KOPT-K1 (cell line): ENCODE results near the gene LSM3.

ENCODE experiments used
- H3K27ac ChIP-seq: fragments of 200-600 bp; sonication (generic); 2 replicates; pipeline ENCODE4 v1.5.1; 2016; ENCODE audit warnings: antibody characterized with exemption, mild to moderate bottlenecking, low read depth, low read length; ENCODE audit not compliant: poor library complexity, severe bottlenecking
- H3K36me3 ChIP-seq: fragments of 200-600 bp; sonication (generic); 2 replicates; pipeline ENCODE4 v1.5.1; 2017; ENCODE audit warnings: antibody characterized with exemption, mild to moderate bottlenecking, low read length, moderate library complexity; ENCODE audit not compliant: insufficient read depth
- H3K9me3 ChIP-seq: fragments of 200-600 bp; sonication (generic); 2 replicates; pipeline ENCODE4 v1.5.1; 2017; ENCODE audit warnings: antibody characterized with exemption, low read length, mild to moderate bottlenecking; ENCODE audit not compliant: insufficient read depth, poor library complexity, severe bottlenecking

Gene LSM3

DNA sequence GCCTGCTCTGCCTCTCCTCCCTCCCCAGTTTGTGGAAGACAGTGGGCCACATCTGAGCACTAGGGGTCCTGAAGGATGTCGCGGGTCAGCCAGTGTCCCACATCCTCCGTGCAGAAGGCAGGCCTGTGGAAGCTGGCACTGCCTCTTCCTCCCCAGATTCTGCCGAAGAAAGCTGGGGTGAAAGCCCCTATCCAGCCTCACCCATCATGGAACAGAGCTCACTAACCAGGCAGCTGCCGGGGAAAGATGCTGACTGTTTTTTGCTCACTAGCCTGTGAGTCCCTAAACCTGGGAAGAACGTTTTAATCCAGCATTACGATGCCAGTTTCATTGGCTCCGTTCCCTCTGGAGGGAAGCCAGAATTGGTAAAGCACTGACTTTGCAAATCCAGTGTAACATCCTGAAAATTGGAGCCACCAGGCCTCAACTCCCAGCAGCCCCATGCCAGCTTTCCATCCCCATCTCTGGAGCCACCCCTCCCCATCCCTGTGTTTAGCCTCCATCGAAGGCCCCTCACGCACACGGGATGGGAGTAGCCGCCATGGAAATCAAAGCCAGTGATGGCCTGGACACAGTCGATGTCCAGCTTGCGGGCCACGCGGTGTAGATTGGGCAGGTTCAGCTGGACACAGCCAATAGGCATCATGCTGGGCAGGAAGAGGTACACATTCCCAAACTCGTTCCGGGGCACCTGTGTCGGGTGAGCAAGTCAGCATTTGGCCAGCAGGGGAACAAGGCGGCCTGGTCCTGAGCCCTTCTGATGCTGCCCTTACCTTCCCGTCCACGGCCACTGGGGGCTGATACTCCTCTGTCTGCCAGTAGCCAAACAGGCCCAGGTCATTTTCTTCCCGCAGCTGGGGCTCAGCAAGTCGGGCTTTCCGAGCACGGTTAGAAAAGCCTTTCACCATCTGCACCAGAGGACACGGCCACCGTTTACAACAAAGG lies 30.3 kb upstream of the LSM3 start:
- H3K27ac ChIP-seq = no peak overlapping the region
- peaks cover 46% of the 10 kb centered on the region for H3K36me3 ChIP-seq
- H3K9me3 ChIP-seq = no peaks in the 10 kb centered on the region

DNA sequence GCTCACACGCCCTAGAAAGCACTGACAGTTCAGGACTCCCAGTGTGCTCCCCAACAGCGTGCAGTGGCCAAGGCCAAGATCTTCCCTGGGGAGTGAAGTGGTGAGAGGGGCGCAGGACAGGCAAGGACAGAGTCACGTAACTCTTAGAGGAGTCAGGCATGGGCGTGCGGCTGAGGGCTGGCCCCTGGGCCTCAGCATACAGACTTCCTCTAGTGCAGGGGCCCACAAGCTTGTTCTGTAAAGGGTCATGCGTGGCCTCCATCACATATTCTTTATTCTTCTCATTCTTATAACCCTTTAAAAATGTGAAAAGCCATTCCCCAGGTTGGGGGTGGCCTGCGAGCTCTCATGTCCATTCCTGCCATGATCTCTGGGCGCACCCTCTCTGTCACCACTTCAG lies 28.5 kb upstream of the LSM3 start:
- no peak overlapping the region for H3K27ac ChIP-seq
- H3K36me3 ChIP-seq = peaks cover 57% of the 10 kb centered on the region
- no peaks in the 10 kb centered on the region for H3K9me3 ChIP-seq

DNA sequence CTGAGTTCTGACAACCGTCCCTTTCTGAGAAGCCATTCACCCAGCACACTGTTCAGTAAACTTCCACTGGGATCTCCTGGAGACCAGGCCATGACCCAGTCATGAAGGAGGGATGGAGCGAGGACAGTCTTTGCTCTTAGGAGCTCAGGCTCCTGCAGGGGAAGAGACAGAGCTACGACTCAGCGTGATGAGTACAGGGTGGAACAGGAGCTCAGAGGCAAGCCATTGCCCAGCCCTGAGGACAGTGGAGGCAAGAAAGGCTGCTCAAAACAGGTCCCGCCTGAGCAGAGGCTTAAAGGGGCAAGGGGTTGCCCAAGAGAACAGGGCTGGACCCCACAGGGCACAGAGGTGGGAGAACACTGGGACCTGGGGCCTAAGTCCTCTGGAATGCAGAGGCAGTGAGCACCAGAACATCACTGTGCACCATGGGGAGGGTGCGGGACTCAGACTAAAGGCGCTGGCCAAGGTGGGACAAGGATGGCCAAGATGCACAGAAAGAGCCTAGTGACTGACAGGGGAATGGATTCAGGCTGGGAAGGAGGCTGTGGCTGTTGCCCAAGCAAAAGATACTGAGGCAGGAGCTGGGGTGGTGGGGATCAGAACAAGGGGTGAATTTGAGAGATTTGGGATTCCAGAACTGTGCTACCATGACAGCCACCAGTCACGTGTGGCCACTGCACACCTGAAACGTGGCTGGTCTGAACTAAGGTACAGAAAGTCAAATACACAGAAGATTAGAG lies 28.0 kb upstream of the LSM3 start:
- Histone ChIP-seq H3K36me3 (peaks cover 51% of the 10 kb centered on the region), H3K27ac (no peak overlapping the region)

DNA sequence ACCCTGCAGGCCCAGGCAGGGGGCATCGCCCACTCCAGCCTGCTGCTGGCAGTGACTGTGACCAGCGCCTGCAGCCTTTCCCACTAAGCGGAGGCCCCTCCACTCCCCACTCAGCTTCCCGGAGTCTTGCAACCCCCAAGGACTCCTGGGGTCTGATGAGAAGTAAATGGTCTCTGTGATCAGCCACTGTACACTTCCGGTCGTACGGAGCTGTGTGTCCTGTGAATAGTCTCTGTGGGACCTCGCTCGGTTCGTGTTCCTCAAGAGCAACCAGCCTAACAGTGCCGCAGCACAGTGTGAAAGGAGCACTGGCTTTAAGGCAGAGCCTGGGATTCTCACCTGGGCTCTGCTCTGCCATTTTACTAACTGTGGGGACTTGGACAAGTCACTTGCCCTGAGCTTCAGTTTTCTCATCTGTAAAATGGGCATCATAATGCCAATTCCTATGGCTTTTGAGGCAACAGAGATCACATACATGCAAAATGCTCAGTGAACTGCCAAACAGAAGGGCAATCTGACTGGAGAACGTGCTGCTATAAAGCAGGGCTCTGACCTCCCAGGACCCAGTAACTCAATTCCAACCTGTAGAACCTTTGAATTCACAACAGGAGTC lies 27.0 kb upstream of the LSM3 start:
- H3K27ac ChIP-seq = no peak overlapping the region
- H3K9me3 ChIP-seq = no peaks in the 10 kb centered on the region
- H3K36me3 ChIP-seq = peaks cover 49% of the 10 kb centered on the region

More for the DNA sequence above, 28.0 kb upstream of the LSM3 start:
- H3K9me3 ChIP-seq = no peaks in the 10 kb centered on the region

DNA sequence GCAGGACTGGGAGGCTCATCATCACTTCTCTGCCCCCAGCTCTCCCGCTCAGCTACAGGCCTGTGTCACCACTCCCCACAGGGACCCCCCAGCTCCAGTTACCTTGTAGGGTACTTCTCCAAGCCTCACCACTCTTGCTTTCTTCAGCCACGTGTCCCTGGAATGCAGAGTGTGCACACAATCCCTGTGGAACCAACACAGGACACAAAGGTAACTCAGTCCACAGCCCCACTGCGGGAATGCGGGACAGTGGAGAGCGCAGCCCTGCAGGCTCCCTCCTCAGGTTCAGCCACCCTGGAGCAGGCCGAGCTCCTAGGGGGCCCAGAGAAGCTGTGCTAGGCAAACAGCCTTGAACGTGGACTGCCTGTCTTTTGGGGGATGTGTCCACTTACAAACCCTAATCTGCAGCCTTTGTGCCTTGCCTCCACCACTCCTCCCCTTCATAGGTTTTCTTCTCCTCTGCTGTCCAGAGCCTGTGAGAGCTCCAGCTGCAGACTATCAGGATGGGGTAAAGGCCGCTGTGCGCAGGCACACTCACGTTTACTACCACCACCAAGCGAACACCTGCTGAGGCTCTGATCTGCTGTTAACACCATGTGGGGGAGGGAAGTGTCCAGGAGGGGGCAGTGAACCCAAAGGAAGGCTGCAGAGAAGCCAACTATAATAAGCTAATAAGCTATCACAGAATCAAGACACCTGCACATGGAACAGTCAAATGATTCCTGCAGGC lies 26.2 kb upstream of the LSM3 start:
- H3K9me3 ChIP-seq = no peaks in the 10 kb centered on the region
- no peak overlapping the region for H3K27ac ChIP-seq
- peaks cover 49% of the 10 kb centered on the region for H3K36me3 ChIP-seq

DNA sequence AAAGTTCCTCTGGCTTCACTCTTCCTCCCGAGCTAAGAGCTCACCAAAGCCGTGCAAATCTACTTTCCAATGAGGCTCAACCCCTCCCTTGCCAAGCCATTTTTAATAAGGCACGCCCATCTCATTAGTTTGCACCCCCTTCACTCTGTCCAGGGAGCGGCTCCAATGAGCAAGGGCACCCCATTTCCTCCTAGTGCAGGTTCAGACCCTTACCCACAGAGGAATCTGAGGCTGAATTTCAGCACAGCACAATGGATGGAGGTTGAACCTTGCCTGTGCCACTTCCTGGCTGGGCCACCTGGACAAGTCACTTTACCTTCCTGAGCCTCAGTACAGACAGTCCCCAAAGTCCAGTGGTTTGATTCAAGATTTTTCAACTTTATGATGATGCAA lies 25.7 kb upstream of the LSM3 start:
- Histone ChIP-seq H3K9me3 (no peaks in the 10 kb centered on the region), H3K27ac (no peak overlapping the region), H3K36me3 (peaks cover 53% of the 10 kb centered on the region)

DNA sequence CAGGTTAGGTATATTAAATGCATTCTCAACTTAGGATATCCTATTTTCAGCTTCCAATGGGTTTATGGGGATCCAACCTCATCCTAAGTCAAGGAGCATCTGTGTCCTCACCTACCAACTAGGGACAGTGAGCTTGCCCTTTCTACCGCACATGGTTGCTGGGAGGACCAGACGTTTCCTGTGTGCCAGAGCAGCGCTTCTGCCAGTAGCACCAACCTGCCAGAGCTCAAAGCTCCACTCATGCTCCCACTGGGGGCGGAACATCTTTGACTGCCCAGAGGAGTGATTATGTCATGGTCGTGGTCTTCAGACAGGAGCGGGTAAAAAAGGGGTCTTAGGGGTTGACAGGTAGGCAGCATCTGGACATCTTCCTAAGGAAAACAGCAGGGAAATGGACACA lies 25.0 kb upstream of the LSM3 start:
- H3K9me3 ChIP-seq = no peaks in the 10 kb centered on the region
- no peak overlapping the region for H3K27ac ChIP-seq
- H3K36me3 ChIP-seq = peaks cover 60% of the 10 kb centered on the region

DNA sequence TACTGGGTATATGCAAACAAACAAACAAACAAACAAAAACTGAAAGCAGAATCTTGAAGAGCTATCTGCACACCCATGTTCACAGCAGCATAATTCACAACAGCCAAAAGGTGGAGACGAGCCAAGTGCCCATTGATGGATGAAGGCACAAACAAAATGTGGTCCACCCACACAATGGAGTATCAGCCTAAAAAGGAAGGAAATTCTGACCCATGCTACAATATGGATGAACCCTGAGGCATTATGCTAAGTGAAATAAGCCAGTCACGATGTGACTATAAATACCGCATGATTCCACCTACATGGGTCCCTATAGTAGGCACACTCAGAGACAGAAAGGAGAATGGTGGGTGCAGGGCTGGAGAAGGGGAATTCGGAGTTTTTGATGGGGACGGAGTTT lies 24.3 kb upstream of the LSM3 start:
- Histone ChIP-seq H3K27ac (no peak overlapping the region), H3K36me3 (peaks cover 67% of the 10 kb centered on the region), H3K9me3 (no peaks in the 10 kb centered on the region)

DNA sequence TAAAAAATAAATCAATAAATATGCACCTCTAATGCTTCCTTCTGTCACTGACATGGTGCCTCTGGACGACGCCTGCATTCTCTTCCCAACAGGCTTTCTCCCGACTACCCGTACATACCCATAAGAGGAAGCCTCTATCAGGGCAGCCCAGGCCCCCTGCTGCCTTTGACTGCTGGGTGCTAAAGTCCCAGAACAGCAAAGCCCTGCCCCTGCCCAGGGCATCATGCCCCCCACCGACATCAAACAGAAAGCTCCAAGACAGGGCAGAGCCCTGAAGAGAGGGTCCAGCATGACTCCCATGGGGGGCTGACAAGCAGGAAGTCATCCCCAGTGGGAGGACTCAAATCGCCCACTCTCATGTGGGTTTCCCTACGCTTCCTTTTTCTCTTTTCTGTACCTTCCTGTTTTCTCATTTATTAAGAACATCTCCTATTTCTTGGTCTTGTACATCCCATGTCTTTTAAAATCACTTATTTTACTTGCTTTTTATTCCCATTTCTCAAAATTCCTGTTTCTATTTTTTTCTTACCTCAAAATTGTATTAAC lies 23.6 kb upstream of the LSM3 start:
- no peak overlapping the region for H3K27ac ChIP-seq
- no peaks in the 10 kb centered on the region for H3K9me3 ChIP-seq
- peaks cover 68% of the 10 kb centered on the region for H3K36me3 ChIP-seq

DNA sequence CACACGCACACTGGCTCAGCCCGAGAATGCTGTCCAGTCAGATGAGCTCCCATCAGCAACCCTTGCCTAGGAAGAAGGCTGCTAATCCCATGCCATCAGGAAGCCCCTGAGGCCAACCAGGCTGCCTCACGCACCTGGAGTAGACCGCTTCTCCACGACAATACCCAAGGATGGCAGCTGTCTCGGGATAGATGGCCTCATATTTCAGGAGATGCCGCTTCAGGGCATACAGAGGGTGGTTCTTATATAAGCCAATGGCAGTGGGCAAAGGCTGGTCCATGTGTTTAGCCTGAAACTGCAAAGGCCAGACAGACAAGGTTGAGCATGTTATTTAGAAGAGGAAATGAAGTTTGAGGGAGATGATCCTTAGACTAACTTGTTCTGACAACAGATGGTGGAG lies 22.4 kb upstream of the LSM3 start:
- Histone ChIP-seq H3K27ac (no peak overlapping the region), H3K9me3 (peaks cover 7% of the 10 kb centered on the region), H3K36me3 (peaks cover 76% of the 10 kb centered on the region)

DNA sequence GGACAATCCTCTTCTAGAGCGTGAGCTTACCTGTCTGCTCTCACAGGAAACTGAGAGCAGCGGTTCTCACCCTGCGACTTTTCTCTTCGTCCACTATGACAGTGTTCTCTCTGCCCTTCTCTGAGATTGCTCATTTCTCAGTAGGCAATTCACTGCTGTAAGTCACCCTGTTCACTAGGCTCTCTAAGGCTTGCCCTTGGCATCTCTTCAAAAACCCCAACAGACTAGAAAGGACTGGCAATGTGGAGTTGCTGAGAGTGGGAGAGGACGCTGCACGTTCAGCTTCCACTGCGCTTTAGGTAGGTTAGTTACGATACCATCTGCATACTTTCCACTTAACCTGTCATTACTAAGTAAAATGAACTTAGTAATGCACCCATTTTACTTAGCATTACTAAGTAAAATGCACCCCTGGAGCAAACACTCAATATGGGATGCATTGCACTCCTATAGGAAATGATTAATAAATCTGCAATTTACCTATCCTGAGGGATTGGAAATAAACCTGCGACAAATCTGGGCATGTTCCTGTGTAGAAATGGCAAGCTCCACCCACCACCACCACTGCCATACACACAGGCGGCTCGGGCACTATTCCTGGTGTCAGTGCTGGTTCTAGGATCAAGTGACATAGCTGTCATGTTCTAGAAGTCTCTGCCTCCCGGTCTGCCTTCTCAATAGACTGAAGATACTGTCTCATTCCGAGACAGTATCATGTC lies 21.6 kb upstream of the LSM3 start:
- Histone ChIP-seq H3K36me3 (peaks cover 77% of the 10 kb centered on the region), H3K9me3 (peaks cover 15% of the 10 kb centered on the region), H3K27ac (no peak overlapping the region)

DNA sequence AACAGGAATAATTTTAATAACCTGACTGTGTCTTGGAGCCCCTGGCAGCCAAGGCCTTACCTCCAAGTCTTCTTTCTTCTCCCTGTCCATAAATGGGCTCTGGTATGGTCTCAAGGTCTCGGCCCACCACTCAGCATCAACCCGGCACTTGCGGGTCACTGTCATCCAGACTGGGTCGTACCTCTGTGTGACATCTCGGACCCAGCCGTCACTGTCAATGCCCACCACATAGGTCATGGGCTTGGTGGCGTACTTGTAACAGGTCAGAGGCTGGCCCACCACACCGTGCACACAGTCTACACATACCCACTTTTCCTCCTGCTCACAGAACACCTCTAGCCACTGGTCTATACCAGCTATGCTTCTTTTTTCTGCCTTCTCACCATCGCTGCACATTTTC lies 20.7 kb upstream of the LSM3 start:
- peaks cover 20% of the 10 kb centered on the region for H3K9me3 ChIP-seq
- H3K27ac ChIP-seq = no peak overlapping the region
- peaks cover 81% of the 10 kb centered on the region for H3K36me3 ChIP-seq

DNA sequence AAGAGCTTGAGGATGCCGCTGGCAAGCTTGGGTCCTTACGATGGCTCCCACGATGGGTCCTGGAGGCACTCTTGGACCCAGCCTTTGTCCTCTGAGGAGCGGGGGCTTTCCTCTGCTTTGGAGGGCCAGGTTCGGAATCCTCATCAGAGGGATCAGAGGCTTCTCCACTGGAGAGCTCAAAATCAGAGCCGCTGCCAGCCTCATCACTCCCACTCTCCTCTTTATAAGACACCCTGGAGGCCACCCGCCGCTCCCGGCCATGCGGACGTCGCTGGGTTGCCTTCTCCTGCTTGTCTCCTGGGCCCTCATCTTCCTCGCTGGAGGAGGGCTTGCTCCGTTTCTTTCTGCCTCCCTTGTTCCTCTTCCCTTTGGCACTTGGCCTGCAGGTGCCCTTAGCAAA lies 20.2 kb upstream of the LSM3 start:
- H3K27ac ChIP-seq = no peak overlapping the region
- peaks cover 20% of the 10 kb centered on the region for H3K9me3 ChIP-seq
- peaks cover 82% of the 10 kb centered on the region for H3K36me3 ChIP-seq

DNA sequence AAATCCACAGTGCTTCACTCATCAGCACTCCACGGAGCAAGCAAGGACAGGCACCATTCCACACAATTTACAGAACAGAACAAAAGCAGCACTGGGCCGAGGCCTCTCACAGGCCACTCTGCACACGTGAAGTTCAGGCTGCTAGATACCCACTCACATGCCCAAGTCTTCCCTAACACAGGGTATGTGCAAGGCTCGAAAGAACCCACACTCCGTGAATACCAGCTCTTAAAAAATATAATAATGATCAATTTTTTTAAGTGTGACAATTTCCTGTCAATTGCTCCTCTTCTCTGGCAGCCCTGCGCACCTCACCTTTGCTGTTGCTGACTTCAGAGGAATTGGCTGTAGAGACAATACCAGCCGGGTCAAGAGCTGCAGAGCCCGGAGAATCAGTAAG lies 19.2 kb upstream of the LSM3 start:
- Histone ChIP-seq H3K9me3 (peaks cover 20% of the 10 kb centered on the region), H3K36me3 (peaks cover 82% of the 10 kb centered on the region), H3K27ac (no peak overlapping the region)
